HG02610 (cell line): ENCODE data around the gene STPG2.
A peak's percentile ranks its signal among the peaks of the same experiment; 100 is the strongest.

Source experiments
- ATAC-seq: cut with Tn5 transposase; IDR thresholded peaks from one replicate; pipeline ENCODE4 v1.9.1; 2021; ENCODE audit warnings: mild to moderate bottlenecking, moderate library complexity; ENCODE audit not compliant: unreplicated experiment

The STPG2 gene

DNA sequence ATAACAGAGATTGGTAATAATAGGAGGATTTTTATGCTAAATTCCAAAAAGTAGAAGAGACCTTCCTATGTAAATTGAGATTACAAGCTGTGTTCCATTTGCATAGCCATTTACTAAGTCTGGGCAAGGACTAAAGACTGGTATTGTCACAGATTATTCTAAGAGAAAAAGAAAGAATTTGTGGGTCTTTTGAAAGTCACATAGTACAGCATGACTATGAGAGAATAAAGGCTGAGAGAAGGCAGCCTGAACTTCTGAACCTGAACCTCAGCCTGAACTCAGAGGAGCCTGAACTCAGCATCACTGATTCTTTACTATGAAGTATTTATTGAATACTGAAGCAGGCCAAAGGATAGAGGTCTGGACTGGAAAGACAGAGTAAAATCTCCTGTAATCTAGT lies 297.5 kb downstream of the STPG2 start:
- ATAC-seq, result no peak

DNA sequence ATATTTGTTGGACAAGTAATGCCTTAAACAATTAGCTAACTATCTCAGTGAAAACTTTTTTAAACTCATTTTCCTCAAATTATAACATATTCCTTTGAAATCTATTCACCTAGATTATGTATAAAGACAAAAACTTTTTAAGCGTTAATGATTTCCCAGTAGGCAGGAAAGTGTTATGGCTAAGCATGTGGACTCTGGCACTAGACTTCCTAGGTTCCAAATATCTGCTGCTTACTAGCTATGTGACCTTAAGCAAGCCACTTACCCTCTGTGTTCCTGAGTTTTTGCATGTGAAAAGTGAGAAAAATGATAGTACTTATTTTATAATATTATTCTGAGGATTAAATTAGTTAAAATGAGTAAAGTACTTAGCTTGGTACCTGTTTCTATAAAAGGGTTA lies 301.8 kb downstream of the STPG2 start:
- no peak for ATAC-seq

DNA sequence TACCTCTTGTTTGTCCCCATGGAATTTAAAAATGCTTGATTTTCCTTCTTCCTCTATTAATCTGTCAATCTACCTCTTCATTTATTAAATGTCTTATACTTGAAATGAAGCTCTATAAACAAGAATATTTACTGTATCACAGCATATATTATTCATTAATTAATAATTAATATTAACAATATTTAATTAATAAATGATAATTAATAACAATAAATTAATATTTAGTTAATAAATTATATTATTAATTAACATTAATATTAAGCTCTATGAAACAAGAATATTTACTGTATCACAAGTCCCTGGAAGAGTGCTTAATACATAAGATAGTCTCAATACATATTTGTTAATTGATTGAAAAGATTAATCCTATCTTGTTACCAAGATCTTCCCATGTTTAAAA lies 306.6 kb downstream of the STPG2 start:
- no peak for ATAC-seq

DNA sequence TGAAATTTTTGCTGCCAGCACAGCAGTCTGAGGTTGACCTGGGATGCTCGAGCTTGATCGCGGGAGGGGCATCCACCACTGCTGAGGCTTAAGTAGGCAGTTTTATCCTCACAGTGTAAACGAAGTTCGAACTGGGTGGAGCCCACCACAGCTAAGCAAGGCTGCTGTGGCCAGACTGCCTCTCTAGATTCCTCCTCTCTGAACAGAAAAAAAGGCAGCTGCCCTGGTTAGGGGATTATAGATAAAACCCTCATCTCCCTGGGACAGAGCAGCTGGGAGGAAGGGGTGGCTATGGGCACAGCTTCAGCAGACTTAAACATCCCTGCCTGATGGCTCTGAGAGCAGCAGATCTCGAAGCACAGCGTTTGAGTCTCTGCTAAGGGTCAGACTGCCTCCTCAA lies 314.6 kb downstream of the STPG2 start:
- no peak for ATAC-seq

GRCh38 chr4:97819294-97819693 lies 324.0 kb downstream of the STPG2 start:
- ATAC-seq, result no peak

- ATAC-seq, result no peak
These were observed 330.5 kb downstream of the STPG2 start for GRCh38 chr4:97812768-97813167.

DNA sequence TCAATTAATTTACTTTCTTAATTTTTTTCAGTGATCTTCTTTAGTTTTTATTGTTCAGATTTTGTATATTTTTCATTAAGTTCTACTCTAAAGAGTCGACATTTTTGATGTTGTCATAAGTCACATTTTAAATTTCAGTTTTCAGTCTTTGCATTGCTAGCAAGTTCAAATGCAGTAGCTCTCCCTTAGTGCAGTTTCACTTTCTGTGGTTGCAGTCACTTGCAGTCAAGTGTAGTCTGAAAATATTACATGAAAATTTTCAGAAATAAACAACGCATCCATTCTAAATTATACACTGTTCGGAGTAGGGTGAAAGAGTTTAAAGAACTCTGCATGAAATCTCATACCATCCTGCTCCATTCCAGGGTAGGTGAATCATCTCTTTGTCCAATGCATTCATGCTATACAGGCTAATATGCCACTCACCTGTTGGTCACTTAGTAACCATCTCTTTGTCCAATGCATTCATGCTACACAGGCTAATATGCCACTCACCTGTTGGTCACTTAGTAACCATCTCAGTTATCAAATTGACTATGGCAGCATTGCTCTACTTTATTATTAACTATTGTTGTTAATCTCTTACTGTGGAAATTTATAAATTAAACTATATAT lies 356.9 kb downstream of the STPG2 start:
- ATAC-seq, result no peak

DNA sequence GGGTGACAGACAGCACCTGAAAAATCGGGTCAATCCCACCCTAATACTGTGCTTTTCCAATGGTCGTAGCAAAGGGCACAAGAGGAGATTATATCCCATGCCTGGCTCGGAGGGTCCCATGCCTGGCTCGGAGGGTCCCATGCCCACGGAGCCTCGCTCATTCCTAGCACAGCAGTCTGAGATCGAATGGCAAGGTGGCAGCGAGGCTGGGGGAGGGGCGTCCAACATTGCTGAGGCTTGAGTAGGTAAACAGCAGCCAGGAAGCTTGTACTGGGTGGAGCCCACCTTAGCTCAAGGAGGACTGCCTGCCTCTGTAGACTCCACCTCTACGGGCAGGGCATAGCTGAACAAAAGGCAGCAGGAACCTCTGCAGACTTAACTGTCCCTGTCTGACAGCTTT lies 365.1 kb downstream of the STPG2 start:
- no peak for ATAC-seq

DNA sequence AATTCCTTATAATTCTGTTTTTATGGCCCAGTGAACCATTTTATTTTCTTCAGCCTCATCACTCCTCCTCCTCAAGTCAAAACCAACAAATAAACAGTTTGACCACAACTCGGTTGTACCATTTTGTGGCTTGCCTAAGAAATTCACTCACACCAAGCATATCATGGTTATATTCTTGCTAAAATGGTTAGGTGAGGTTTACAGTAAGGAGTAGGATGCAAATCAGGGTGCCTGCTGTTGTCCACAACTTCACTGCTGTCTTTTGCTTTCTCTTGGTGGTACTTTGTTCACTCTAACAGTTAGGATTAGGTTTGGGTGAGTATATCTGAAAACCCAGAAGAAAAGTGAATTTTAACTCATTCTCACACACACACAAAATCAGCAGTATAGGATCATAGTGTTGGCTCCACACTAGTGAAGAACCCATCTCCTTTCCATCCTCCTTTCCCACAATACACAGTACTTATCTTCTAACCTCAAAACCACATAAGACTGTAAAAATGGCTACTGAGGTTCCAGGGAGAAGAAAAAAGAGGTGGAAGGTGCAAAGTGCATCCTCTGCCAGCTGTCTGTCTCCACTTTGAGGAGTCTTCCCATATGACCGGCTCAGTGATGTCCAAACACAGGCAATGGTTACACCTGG lies 368.8 kb downstream of the STPG2 start:
- no peak for ATAC-seq

DNA sequence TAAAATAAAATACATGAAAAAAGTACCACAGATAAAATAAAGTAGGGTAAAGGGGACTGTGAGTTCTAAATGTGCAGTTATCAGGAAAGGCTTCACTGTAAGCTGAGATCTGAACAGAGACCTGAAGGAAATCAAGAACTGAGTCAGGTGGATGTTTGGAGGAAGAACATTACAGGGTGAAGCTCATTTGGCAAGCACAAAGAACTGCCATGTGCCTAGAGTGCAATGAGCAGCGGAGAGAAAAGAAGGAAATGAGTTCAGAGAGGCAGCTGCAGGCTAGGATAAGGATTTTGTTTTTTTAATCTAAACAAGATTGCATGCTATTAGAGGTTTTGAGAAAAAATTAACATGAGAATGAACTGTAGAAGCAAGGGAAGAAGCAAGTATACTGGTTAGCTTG lies 373.1 kb downstream of the STPG2 start:
- ATAC-seq, result no peak

GRCh38 chr4:97762115-97762512 lies 381.2 kb downstream of the STPG2 start:
- no peak for ATAC-seq

GRCh38 chr4:97761445-97762114 lies 381.7 kb downstream of the STPG2 start:
- ATAC-seq, result no peak

DNA sequence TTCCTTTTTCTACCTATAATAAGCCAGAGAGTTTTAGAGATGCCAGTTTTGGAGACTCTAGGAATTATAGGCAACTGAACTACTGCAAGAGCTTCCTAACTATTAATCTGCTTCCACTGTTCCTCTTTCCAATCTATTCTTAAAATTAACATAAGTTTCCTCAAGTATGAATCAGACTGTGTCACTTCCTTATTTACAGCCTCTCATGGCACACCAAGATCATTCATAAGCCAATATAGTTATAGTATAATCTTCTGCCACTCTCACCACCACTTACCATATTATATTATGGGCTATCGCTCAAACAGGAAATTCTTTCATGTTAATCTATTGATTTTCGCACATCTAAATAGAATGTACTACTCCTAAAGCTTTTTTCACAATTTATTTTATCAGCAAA lies 383.5 kb downstream of the STPG2 start:
- ATAC-seq, result no peak

DNA sequence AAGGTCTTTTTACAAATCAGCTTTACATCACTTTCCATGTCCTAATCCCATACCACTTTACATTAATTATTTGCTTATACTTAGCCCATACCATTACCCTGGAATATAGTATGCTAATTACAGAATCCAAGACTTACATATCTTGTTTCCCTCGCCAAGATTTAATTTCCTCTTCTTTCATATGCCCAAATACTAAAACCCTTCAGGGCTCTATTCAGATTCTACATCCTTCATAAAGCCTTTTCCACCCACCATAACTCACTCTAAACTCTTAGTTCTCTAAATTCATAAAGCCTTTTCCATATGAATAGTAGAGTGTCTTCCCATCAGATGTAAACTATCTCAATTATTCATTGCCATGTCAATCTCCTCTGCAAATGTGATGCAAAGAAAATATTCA lies 390.7 kb downstream of the STPG2 start:
- no peak for ATAC-seq

DNA sequence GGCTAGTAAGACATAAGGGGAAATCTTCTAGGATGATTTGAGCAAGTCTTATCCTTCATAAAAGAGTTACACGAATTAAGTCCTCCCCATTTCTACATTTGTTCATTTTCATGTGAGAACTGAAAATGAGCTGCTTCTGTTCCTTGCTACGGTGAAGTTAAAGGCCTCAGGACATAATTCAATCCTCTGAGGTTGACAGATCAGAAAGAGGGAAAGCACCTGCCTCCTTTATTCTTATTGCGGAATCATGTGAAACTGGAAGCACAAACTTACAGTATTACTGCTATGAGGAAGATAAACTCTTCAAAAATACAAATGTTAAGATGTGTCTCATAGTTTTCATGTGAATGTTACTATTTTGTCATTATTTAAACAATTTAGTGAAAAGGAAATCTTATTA lies 395.3 kb downstream of the STPG2 start:
- ATAC-seq, result no peak

- no peak for ATAC-seq
These were observed 422.3 kb downstream of the STPG2 start for GRCh38 chr4:97720869-97721432.

DNA sequence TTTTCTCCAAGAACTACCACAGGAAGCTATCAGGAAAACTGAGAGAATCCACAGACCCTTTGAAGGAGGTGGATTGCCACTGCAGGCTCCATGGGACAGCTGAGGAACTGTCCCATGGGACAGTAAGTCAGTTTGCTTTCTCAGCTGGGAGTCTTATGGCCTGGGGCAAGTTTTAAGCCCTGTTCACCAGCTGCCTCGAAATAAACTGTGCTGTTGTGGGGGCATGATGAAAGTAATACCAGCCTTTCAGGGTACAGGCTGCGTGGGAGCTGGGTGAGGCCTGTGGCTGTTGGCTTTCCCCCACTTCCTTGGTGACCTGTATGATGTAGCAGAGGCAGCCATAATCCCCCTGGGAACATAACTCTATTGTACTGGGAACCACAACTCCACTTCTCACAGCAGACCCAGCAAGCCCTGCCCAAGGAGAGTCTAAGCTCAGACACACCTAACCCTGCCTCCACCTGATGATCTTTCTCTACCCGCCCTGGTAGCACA lies 452.1 kb downstream of the STPG2 start:
- peak; percentile 38 for ATAC-seq

DNA sequence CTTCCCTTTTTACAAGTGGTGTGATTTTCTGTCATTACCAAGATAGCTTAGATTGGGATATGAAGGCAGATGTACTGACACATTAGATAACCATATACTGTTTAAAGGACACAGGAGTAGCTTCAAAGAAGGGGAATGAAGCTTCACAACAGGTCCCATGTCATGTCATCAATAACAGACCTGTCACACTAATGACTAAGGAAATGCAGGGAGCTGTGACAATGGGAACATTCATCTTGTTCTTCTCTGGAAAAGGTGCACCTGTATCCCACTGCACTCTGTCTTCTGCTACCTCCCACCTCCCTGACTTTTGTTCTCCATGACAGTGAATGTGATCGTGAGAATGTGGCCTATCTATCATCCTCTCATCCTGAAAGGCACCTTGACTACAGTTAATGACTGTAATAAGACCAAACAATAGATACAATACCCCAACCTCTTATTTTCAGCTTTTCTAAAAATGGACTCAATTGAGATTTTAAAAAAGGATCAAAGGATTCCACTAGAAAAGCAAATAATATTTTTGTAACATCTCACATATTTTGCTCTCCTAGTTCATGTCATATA lies 472.5 kb downstream of the STPG2 start:
- ATAC-seq, result no peak

- no peak for ATAC-seq
These were observed 477.7 kb downstream of the STPG2 start for GRCh38 chr4:97665553-97665952.

DNA sequence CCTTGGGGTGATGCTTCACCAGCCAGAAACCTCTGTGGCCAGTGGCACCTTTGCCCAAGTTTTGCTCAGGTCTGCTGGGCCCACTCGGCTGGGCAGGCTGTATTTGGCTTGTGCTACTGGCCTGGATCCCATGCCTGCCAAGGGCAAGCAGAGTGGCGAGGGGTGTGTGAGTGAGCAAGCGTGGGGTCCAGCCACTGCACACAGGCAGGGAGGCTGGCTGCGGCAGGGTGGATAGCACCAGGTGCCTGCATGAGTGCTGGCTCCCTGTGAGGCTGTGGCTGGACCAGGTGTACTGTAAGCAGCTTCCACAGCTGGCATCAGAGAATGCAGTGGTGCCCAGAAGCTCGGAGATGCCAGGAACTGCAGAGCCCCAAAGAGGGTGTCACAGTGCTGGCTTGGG lies 478.5 kb downstream of the STPG2 start:
- ATAC-seq, result no peak

DNA sequence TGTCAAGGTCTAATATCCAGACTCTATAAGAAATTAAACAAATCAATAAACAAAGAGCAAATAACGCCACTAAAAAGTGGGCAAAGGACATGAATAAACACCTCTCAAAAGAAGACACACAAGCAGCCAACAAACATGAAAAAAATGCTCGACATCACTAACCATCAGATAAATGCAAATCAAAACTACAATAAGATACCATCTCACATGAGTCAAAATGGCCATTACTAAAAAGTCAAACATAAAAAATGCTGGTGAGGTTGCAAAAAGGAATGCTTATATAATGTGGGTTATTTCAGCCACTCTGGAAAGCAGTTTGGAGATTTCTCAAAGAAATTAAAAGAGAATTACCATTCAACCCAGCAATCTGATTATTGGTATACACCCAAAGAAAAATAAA lies 481.1 kb downstream of the STPG2 start:
- no peak for ATAC-seq
